Measurements from ENCODE around the gene PSMD1.

- peak; percentile 94 for TF ChIP-seq CTCF (IDR thresholded peaks at IDR 0.05; ENCODE audit: borderline replicate concordance, extremely low read depth, low read length, poor library complexity, severe bottlenecking)
- TF ChIP-seq EZH2 (IDR thresholded peaks at IDR 0.05; ENCODE audit: borderline replicate concordance, low read depth, low read length, severe bottlenecking): no peak
These were observed 3.9 kb upstream of the PSMD1 start for GRCh38 chr2:231052494-231053451.

All from DND-41 (cell line).